GM10248 (cell line): Measurements from ENCODE around the gene ZBTB7C.
A peak's percentile ranks its signal among the peaks of the same experiment; 100 is the strongest.

Experiments used
- CTCF ChIA-PET: fragments of 300-600 bp; sonication (Branson Sonifier 250); formaldehyde crosslinking; extraction: SDS; loops from one replicate; lab custom pipeline; 2021; ENCODE audit warnings: antibody characterized with exemption; lab: Yijun Ruan, JAX
- POLR2A ChIA-PET: fragments of 350-650 bp; sonication (Branson Sonifier 250); formaldehyde crosslinking; extraction: SDS; loops from one replicate; lab custom pipeline; 2020; ENCODE audit warnings: antibody characterized with exemption; lab: Yijun Ruan, JAX
- DNase-seq: peaks from one replicate; pipeline ENCODE4 v3.0.0; 2012; ENCODE audit errors: extremely low spot score
- CTCF ChIP-seq: IDR thresholded peaks from 2 replicates; pipeline ENCODE4 v1.5.1; 2012; ENCODE audit warnings: mild to moderate bottlenecking, low read depth; ENCODE audit errors: extremely low read depth, missing control alignments, control extremely low read depth

Gene ZBTB7C

DNA sequence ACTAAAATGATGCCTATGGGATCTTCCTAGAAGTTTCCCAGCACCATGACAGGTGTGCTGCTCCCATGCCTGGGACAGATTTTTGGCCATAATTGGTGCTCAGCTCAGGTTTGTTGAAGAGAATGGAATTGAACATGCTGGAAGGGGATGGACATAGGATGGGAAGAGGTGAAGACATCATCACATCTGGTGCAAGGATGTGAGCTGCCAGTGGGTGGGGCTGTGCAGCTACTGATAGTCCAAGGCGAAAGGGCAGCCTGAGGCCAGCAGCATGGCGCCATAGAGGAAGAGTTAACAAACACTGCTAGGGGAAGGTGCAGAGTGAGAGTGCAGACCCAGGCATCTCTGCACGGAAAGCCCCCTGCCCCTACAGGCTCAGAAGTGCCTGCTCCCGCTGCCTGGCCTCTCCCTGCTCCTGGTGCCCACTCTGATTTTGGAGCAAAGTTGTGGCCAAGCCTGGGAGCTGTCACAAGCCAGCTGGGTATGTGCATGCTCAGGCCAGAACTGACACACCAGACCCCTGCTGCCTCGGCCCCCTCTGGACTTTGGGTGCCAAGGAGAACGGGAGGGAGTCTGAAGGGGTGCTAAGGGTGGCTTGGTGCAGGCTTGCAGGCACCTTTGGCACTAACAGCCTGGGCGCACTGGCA lies 178.6 kb downstream of the ZBTB7C start:
- TF ChIP-seq CTCF = peak; percentile 48
- ChIA-PET POLR2A (no interaction called here), CTCF (interaction anchor here (0.8 to 1.6 kb wide), 4 partner anchors 10 to 215 kb away, joined by 3 to 4 read pairs (median 4); no protein-coding TSS in a partner anchor)
- DNase-seq = peak; percentile 61

- POLR2A ChIA-PET = no interaction called here
- CTCF ChIA-PET = interaction anchor here (1.4 to 1.6 kb wide), 2 partner anchors 11 to 217 kb away, joined by 4 to 5 read pairs; no protein-coding TSS in a partner anchor
- no peak for DNase-seq
- TF ChIP-seq CTCF = no peak
Measured at GRCh38 chr18:48229552-48229981, 179.6 kb downstream of the ZBTB7C start.

GRCh38 chr18:48228841-48229240 lies 180.3 kb downstream of the ZBTB7C start:
- no peak for TF ChIP-seq CTCF
- ChIA-PET POLR2A (no interaction called here), CTCF (interaction anchor here (1.4 kb wide), 1 partner anchor 218 kb away, joined by 5 read pairs; no protein-coding TSS in a partner anchor)
- no peak for DNase-seq

DNA sequence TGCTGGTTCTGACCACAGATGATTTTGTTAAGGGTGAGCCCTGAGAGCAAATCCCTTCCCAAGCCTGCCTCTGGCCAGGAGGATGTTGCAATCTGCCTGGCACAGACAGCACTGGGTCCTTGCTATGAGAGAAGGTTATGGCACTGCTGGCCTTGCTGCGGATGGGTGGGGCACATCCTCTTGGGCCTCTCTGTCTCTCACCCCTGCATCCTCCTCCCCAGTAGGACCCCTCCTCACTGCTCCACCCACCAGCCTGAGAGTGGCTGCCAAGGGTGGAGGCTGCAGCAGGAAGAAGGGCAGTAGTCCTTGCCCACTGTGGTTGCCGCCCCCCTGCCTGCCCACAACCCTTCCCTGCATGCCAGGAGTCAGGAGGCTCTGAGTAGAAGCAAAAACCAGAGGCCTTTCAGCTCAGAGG lies 180.9 kb downstream of the ZBTB7C start:
- TF ChIP-seq CTCF = no peak
- DNase-seq = no peak
- ChIA-PET POLR2A (no interaction called here), CTCF (interaction anchor here (1.4 kb wide), 1 partner anchor 219 kb away, joined by 5 read pairs; no protein-coding TSS in a partner anchor)

DNA sequence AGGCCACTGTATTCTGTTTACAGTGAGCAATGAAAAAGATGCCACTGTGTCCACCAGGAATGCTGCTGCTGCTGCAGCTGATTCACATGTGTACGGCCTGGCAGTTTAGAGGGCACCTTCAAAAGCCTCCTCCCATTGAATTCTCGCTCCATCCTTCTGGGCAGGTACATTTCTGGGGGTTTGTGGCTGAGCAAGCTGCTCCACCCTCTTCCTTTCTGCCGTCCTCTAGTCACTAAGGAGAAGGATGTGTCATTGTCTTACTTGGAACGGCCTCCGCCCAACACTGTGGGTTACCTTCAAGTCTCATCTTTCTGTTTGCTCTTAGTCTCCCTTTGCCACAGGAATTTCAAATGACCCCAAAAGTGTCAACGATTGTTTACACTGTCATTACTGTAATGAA lies 182.0 kb downstream of the ZBTB7C start:
- no peak for TF ChIP-seq CTCF
- DNase-seq = no peak
- CTCF ChIA-PET = no interaction called here
- POLR2A ChIA-PET = no interaction called here

DNA sequence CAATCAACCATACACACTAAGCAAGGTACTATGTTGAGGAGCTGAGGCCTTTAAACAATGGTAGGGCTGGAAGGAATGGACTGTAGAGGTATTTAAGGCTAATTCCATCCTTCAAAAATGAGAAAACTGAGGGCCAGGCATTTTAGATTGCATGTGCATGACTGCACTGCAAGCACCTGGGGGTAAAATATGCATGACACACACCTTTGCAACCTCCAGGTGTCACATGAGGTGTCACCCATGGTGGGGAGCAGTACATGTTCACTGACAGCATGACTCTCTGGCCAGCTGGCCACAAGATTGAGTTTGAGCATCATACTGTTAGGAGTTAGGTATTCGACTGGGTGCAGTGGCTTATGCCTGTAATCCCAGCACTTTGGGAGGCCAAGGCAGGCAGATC lies 182.8 kb downstream of the ZBTB7C start:
- POLR2A ChIA-PET = no interaction called here
- no peak for TF ChIP-seq CTCF
- DNase-seq = no peak
- CTCF ChIA-PET = no interaction called here

- no peak for DNase-seq
- TF ChIP-seq CTCF = no peak
- ChIA-PET CTCF (interaction anchor here (1.1 to 1.7 kb wide), 3 partner anchors 9 to 14 kb away, joined by 3 to 4 read pairs (median 3); no protein-coding TSS in a partner anchor), POLR2A (no interaction called here)
Measured at GRCh38 chr18:48222118-48222517, 187.1 kb downstream of the ZBTB7C start.
